Measurements from ENCODE around the gene TECPR1. TPM values are rescaled to one million over a fixed set of nuclear protein-coding genes. Genes with fewer than 3 reads are reported as not detected.
"Not testable (repeated sequence)": the region's sequence is repeated elsewhere in the genome, so short reads cannot be mapped to it uniquely, and the experiment has no call there.

Gene TECPR1
- total and polyA plus RNA-seq, 2 donors (not counting 3 experiments of a cell fraction or from before 2014, with no cell fraction given): 12.3 to 97.5 TPM

- Histone ChIP-seq H3K4me2 (ENCODE audit: insufficient read depth, low read length) (no peak overlapping the region), H3K79me2 (ENCODE audit: control insufficient read depth, insufficient read depth, low read length) (no peaks in the 10 kb centered on the region), H3K36me3 (ENCODE audit: control insufficient read depth in 2 of 2, extremely low read depth in 1 of 2, insufficient read depth in 2 of 2, low read length in 2 of 2) (peaks cover 2 to 30% of the 10 kb centered on the region in 2 experiments), H3K9me1 (replicated peaks; ENCODE audit: control insufficient read depth, extremely low read depth, insufficient read depth, low read length) (no peaks in the 10 kb centered on the region), H3K4me3 (replicated peaks in 1 of 3; ENCODE audit: insufficient read depth in 1 of 3, low read depth in 1 of 3, low read length in 3 of 3) (no peak overlapping the region), H3K27ac (ENCODE audit: insufficient read depth, low read depth, low read length) (no peak overlapping the region), H3K9ac (replicated peaks; ENCODE audit: extremely low read depth, insufficient read depth, low read length) (no peak overlapping the region), H3K9me3 (replicated peaks; ENCODE audit: control insufficient read depth, insufficient read depth, low read length) (no peaks in the 10 kb centered on the region), H3K4me1 (ENCODE audit: control insufficient read depth, extremely low read depth, insufficient read depth, low read length) (peaks cover 2% of the 10 kb centered on the region), H3K27me3 (ENCODE audit: control insufficient read depth in 2 of 2, insufficient read depth in 2 of 2, low read length in 2 of 2) (no peaks in the 10 kb centered on the region), H2AFZ (ENCODE audit: low read depth, low read length) (no peak overlapping the region), H4K20me1 (replicated peaks; ENCODE audit: control insufficient read depth, extremely low read depth, insufficient read depth, low read length) (no peaks in the 10 kb centered on the region)
- FAIRE-seq (no peak), DNase-seq (ENCODE audit: low read depth, low spot score) (no peak)
- TF ChIP-seq JUN (IDR thresholded peaks at IDR 0.05; ENCODE audit: borderline replicate concordance, insufficient read depth, insufficient read length, low read depth): no peak
- no peak for TF ChIP-seq MAX (IDR thresholded peaks at IDR 0.05; ENCODE audit: insufficient read depth, insufficient read length)
- intact Hi-C loops (cut with micrococcal nuclease): no loop called here
- BruUV-seq (replicated peaks): no TSS peak
- dilution Hi-C loops (cut with MboI; ENCODE audit: extremely low pct_ligation_motif_present, low sequenced_read_pairs): no loop called here
- ChIA-PET POLR2A (no interaction called here), CTCF (no interaction called here)
These were observed 30.2 kb downstream of the TECPR1 start for GRCh38 chr7:98221611-98222532.

- H3K27me3 ChIP-seq (ENCODE audit: control insufficient read depth in 2 of 2, insufficient read depth in 2 of 2, low read length in 2 of 2); intact Hi-C loops (cut with micrococcal nuclease); BruUV-seq (replicated peaks); H4K20me1 ChIP-seq (replicated peaks; ENCODE audit: control insufficient read depth, extremely low read depth, insufficient read depth, low read length); H3K4me1 ChIP-seq (ENCODE audit: control insufficient read depth, extremely low read depth, insufficient read depth, low read length); H3K4me3 ChIP-seq (replicated peaks in 1 of 3; ENCODE audit: insufficient read depth in 1 of 3, low read depth in 1 of 3, low read length in 3 of 3); POLR2A ChIA-PET; H3K79me2 ChIP-seq (ENCODE audit: control insufficient read depth, insufficient read depth, low read length); H2AFZ ChIP-seq (ENCODE audit: low read depth, low read length); DNase-seq (ENCODE audit: low read depth, low spot score); H3K27ac ChIP-seq (ENCODE audit: insufficient read depth, low read depth, low read length); FAIRE-seq; dilution Hi-C loops (cut with MboI; ENCODE audit: extremely low pct_ligation_motif_present, low sequenced_read_pairs); H3K9ac ChIP-seq (replicated peaks; ENCODE audit: extremely low read depth, insufficient read depth, low read length); CTCF ChIA-PET; H3K9me1 ChIP-seq (replicated peaks; ENCODE audit: control insufficient read depth, extremely low read depth, insufficient read depth, low read length); H3K4me2 ChIP-seq (ENCODE audit: insufficient read depth, low read length); H3K9me3 ChIP-seq (replicated peaks; ENCODE audit: control insufficient read depth, insufficient read depth, low read length): not testable (repeated sequence)
- peaks cover 2 to 27% of the 10 kb centered on the region in 2 experiments for H3K36me3 ChIP-seq (ENCODE audit: control insufficient read depth in 2 of 2, extremely low read depth in 1 of 2, insufficient read depth in 2 of 2, low read length in 2 of 2)
These were observed 32.6 kb downstream of the TECPR1 start for GRCh38 chr7:98219382-98219781.
